Mucosa of stomach (tissue), 1 donor: Measurements from ENCODE around the gene BMP8A.

Experiments
- H3K27me3 ChIP-seq: one replicate; pipeline ENCODE4 v1.7.0; 2013; ENCODE audit warnings: mild to moderate bottlenecking, low read length; ENCODE audit not compliant: control insufficient read depth, insufficient read depth
- H3K36me3 ChIP-seq: one replicate; pipeline ENCODE4 v1.7.0; 2013; ENCODE audit warnings: low read length; ENCODE audit not compliant: control insufficient read depth, insufficient read depth
- H3K4me1 ChIP-seq: one replicate; pipeline ENCODE4 v1.7.0; 2013; ENCODE audit warnings: mild to moderate bottlenecking, low read length; ENCODE audit not compliant: control insufficient read depth, insufficient read depth
- H3K4me3 ChIP-seq: one replicate; pipeline ENCODE4 v1.7.0; 2013; ENCODE audit warnings: low read length
- H3K9ac ChIP-seq: one replicate; pipeline ENCODE4 v1.7.0; 2013; ENCODE audit warnings: mild to moderate bottlenecking, low read length, moderate library complexity
- H3K9me3 ChIP-seq: one replicate; pipeline ENCODE4 v1.7.0; 2013; ENCODE audit warnings: mild to moderate bottlenecking, low read length, moderate library complexity; ENCODE audit not compliant: control insufficient read depth
- donor health status: Pancreatic carcinoma.

The BMP8A gene

GRCh38 chr1:39544327-39544726 lies 52.9 kb downstream of the BMP8A start:
- Histone ChIP-seq H3K36me3 (no peaks in the 10 kb centered on the region), H3K4me3 (no peak overlapping the region), H3K27me3 (no peaks in the 10 kb centered on the region), H3K9me3 (no peaks in the 10 kb centered on the region), H3K4me1 (no peaks in the 10 kb centered on the region), H3K9ac (no peak overlapping the region)

- Histone ChIP-seq H3K36me3 (no peaks in the 10 kb centered on the region), H3K9me3 (no peaks in the 10 kb centered on the region), H3K9ac (no peak overlapping the region), H3K4me3 (no peak overlapping the region), H3K27me3 (no peaks in the 10 kb centered on the region), H3K4me1 (no peaks in the 10 kb centered on the region)
Measured at GRCh38 chr1:39545531-39545930, 54.1 kb downstream of the BMP8A start.

- Histone ChIP-seq H3K9ac (no peak overlapping the region), H3K27me3 (no peaks in the 10 kb centered on the region), H3K4me3 (no peak overlapping the region)
Measured at GRCh38 chr1:39554277-39554676, 62.8 kb downstream of the BMP8A start.

GRCh38 chr1:39561279-39561678 lies 69.8 kb downstream of the BMP8A start:
- H3K4me1 ChIP-seq: peaks cover 9% of the 10 kb centered on the region
- no peak overlapping the region for H3K4me3 ChIP-seq
- no peaks in the 10 kb centered on the region for H3K27me3 ChIP-seq
- H3K9me3 ChIP-seq: no peaks in the 10 kb centered on the region
- peaks cover 32% of the 10 kb centered on the region for H3K36me3 ChIP-seq
- H3K9ac ChIP-seq: no peak overlapping the region

More at GRCh38 chr1:39554277-39554676, 62.8 kb downstream of the BMP8A start:
- H3K4me1 ChIP-seq: no peaks in the 10 kb centered on the region
- no peaks in the 10 kb centered on the region for H3K36me3 ChIP-seq
- H3K9me3 ChIP-seq: no peaks in the 10 kb centered on the region

GRCh38 chr1:39562886-39563285 lies 71.5 kb downstream of the BMP8A start:
- H3K4me3 ChIP-seq: no peak overlapping the region
- H3K36me3 ChIP-seq: peaks cover 39% of the 10 kb centered on the region
- H3K4me1 ChIP-seq: peaks cover 24% of the 10 kb centered on the region

GRCh38 chr1:39563669-39564068 lies 72.2 kb downstream of the BMP8A start:
- peaks cover 39% of the 10 kb centered on the region for H3K36me3 ChIP-seq
- no peaks in the 10 kb centered on the region for H3K9me3 ChIP-seq
- no peak overlapping the region for H3K9ac ChIP-seq
- peaks cover 24% of the 10 kb centered on the region for H3K4me1 ChIP-seq
- no peak overlapping the region for H3K4me3 ChIP-seq
- H3K27me3 ChIP-seq: no peaks in the 10 kb centered on the region

More at GRCh38 chr1:39562886-39563285, 71.5 kb downstream of the BMP8A start:
- Histone ChIP-seq H3K27me3 (no peaks in the 10 kb centered on the region), H3K9ac (no peak overlapping the region), H3K9me3 (no peaks in the 10 kb centered on the region)

GRCh38 chr1:39564340-39564739 lies 72.9 kb downstream of the BMP8A start:
- H3K9me3 ChIP-seq: no peaks in the 10 kb centered on the region
- peaks cover 24% of the 10 kb centered on the region for H3K4me1 ChIP-seq
- H3K4me3 ChIP-seq: no peak overlapping the region
- H3K36me3 ChIP-seq: peaks cover 41% of the 10 kb centered on the region
- no peak overlapping the region for H3K9ac ChIP-seq
- no peaks in the 10 kb centered on the region for H3K27me3 ChIP-seq

- no peak overlapping the region for H3K4me3 ChIP-seq
- H3K27me3 ChIP-seq: no peaks in the 10 kb centered on the region
- H3K4me1 ChIP-seq: peaks cover 30% of the 10 kb centered on the region
- no peaks in the 10 kb centered on the region for H3K9me3 ChIP-seq
- peaks cover 47% of the 10 kb centered on the region for H3K36me3 ChIP-seq
- no peak overlapping the region for H3K9ac ChIP-seq
Measured at GRCh38 chr1:39564941-39565340, 73.5 kb downstream of the BMP8A start.

GRCh38 chr1:39566441-39567137 lies 75.2 kb downstream of the BMP8A start:
- peaks cover 30% of the 10 kb centered on the region for H3K4me1 ChIP-seq
- H3K4me3 ChIP-seq: no peak overlapping the region
- H3K36me3 ChIP-seq: peaks cover 38% of the 10 kb centered on the region
- H3K27me3 ChIP-seq: no peaks in the 10 kb centered on the region
- no peaks in the 10 kb centered on the region for H3K9me3 ChIP-seq
- no peak overlapping the region for H3K9ac ChIP-seq

GRCh38 chr1:39567302-39567701 lies 75.9 kb downstream of the BMP8A start:
- H3K27me3 ChIP-seq: no peaks in the 10 kb centered on the region
- H3K9ac ChIP-seq: no peak overlapping the region
- peaks cover 27% of the 10 kb centered on the region for H3K4me1 ChIP-seq
- no peaks in the 10 kb centered on the region for H3K9me3 ChIP-seq
- H3K36me3 ChIP-seq: peaks cover 34% of the 10 kb centered on the region
- H3K4me3 ChIP-seq: no peak overlapping the region

GRCh38 chr1:39568208-39568607 lies 76.8 kb downstream of the BMP8A start:
- H3K36me3 ChIP-seq: peaks cover 28% of the 10 kb centered on the region
- peaks cover 33% of the 10 kb centered on the region for H3K4me1 ChIP-seq
- H3K9ac ChIP-seq: no peak overlapping the region
- no peaks in the 10 kb centered on the region for H3K27me3 ChIP-seq
- no peak overlapping the region for H3K4me3 ChIP-seq
- no peaks in the 10 kb centered on the region for H3K9me3 ChIP-seq

GRCh38 chr1:39569034-39569433 lies 77.6 kb downstream of the BMP8A start:
- Histone ChIP-seq H3K36me3 (peaks cover 25% of the 10 kb centered on the region), H3K4me1 (peaks cover 41% of the 10 kb centered on the region), H3K9ac (no peak overlapping the region), H3K4me3 (no peak overlapping the region), H3K9me3 (no peaks in the 10 kb centered on the region), H3K27me3 (no peaks in the 10 kb centered on the region)
